Panc1 (cell line): ENCODE measurements around the gene PHLDA3.

Experiments used
- CTCF ChIP-seq: fragments of 450-650 bp; IDR thresholded peaks from 2 replicates; pipeline ENCODE4 v1.5.1; 2017; ENCODE audit warnings: mild to moderate bottlenecking
- POLR2AphosphoS5 ChIP-seq: IDR thresholded peaks from 2 replicates; pipeline ENCODE4 v1.6.1; 2012; ENCODE audit warnings: mild to moderate bottlenecking, low read depth, low read length, moderate library complexity
- REST ChIP-seq, 2 experiments: IDR thresholded peaks; 2 replicates each; pipeline ENCODE4 v1.6.1; 2011 to 2012; ENCODE audit warnings: low read depth in 2 of 2, control low read depth in 1 of 2, low read length in 1 of 2, mild to moderate bottlenecking in 1 of 2, moderate library complexity in 1 of 2; ENCODE audit not compliant: insufficient read depth in 1 of 2
- SIN3A ChIP-seq: IDR thresholded peaks from 2 replicates; pipeline ENCODE4 v1.6.1; 2012; ENCODE audit warnings: low read depth, mild to moderate bottlenecking, low read length, moderate library complexity, borderline replicate concordance; ENCODE audit not compliant: insufficient read depth
- TCF7L2 ChIP-seq: IDR thresholded peaks from 2 replicates; pipeline ENCODE4 v1.6.1; 2011; ENCODE audit warnings: mild to moderate bottlenecking, low read depth, low read length, inconsistent platforms

- no peak for TF ChIP-seq SIN3A
- no peak for TF ChIP-seq POLR2AphosphoS5
- no peak for TF ChIP-seq CTCF
- TF ChIP-seq REST (IDR thresholded peaks at IDR 0.05; ENCODE audit: insufficient read depth in 1 of 2, low read depth in 2 of 2, low read length in 1 of 2), result no peak
- no peak for TF ChIP-seq TCF7L2
Observed at GRCh38 chr1:201421041-201421440, 47.9 kb downstream of the PHLDA3 start.
